ENCODE results near the gene OR10Z1. TPM values are rescaled to one million over a fixed set of nuclear protein-coding genes. Genes with fewer than 3 reads are reported as not detected.

OR10Z1 gene
- total RNA-seq, 1 experiment from 2014 or later, result not detected

- Mint-ChIP-seq H3K36me3 (ENCODE audit: insufficient read depth, unreplicated experiment) (no peaks in the 10 kb centered on the region), H3K27ac (ENCODE audit: unreplicated experiment) (no peak overlapping the region), H3K27me3 (ENCODE audit: insufficient read depth, unreplicated experiment) (peaks cover 10% of the 10 kb centered on the region), H3K4me3 (ENCODE audit: unreplicated experiment) (no peak overlapping the region), H3K4me1 (ENCODE audit: low read depth, unreplicated experiment) (no peaks in the 10 kb centered on the region), H3K9me3 (ENCODE audit: unreplicated experiment) (no peaks in the 10 kb centered on the region)
- Histone ChIP-seq H3K27me3 (replicated peaks; ENCODE audit: control insufficient read depth, insufficient read depth, low read length) (no peaks in the 10 kb centered on the region), H3K4me1 (no peaks in the 10 kb centered on the region), H3K9me3 (no peaks in the 10 kb centered on the region), H3K4me3 (ENCODE audit: low read depth, low read length) (no peak overlapping the region), H3K36me3 (ENCODE audit: control insufficient read depth, insufficient read depth, low read length) (no peaks in the 10 kb centered on the region)
- no peak for DNase-seq
- POLR2A ChIA-PET, result no interaction called here
- intact Hi-C loops (cut with micrococcal nuclease; ENCODE audit: unreplicated experiment), result no loop called here
- no peak for TF ChIP-seq CTCF (IDR thresholded peaks at IDR 0.05; ENCODE audit: insufficient read depth in 1 of 2, low read depth in 1 of 2, low read length in 1 of 2, severe bottlenecking in 1 of 2, unreplicated experiment in 1 of 2)
- CTCF ChIA-PET, result no interaction called here
- BruUV-seq (replicated peaks), result no TSS peak
Observed at GRCh38 chr1:158611916-158612315, 6.8 kb downstream of the OR10Z1 start.

DNA sequence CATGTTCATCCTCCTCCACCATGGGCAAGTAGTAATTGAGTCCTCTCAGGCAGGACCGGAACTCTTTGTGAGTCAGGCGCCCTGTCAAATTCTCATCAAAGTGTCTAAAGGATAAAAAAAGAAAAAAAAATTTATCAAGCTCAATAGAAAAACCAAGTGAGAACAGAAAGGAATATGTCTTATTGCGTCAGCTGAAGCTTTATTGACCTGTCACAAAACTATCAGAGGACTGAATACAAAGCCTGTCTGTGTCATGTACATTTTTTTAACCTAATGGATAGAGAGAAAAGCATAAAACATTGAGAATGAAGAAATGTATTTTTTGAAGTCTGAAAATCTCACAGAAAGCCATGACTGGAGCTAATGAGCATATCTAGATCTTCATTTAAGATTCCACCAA, 8.7 kb downstream of the OR10Z1 start:
- no peak for DNase-seq
- no peaks in the 10 kb centered on the region for H3K36me3 Mint-ChIP-seq (ENCODE audit: insufficient read depth, unreplicated experiment)
- no peak overlapping the region for H3K4me3 Mint-ChIP-seq (ENCODE audit: unreplicated experiment)
- peaks cover 6% of the 10 kb centered on the region for H3K27me3 Mint-ChIP-seq (ENCODE audit: insufficient read depth, unreplicated experiment)
- Histone ChIP-seq H3K36me3 (ENCODE audit: control insufficient read depth, insufficient read depth, low read length) (no peaks in the 10 kb centered on the region), H3K4me3 (ENCODE audit: low read depth, low read length) (no peak overlapping the region), H3K9me3 (no peaks in the 10 kb centered on the region), H3K27me3 (replicated peaks; ENCODE audit: control insufficient read depth, insufficient read depth, low read length) (no peaks in the 10 kb centered on the region), H3K4me1 (no peaks in the 10 kb centered on the region)
- no peaks in the 10 kb centered on the region for H3K9me3 Mint-ChIP-seq (ENCODE audit: unreplicated experiment)
- no peak for TF ChIP-seq CTCF (IDR thresholded peaks at IDR 0.05; ENCODE audit: insufficient read depth in 1 of 2, low read depth in 1 of 2, low read length in 1 of 2, severe bottlenecking in 1 of 2, unreplicated experiment in 1 of 2)
- ChIA-PET POLR2A (no interaction called here), CTCF (no interaction called here)
- no peaks in the 10 kb centered on the region for H3K4me1 Mint-ChIP-seq (ENCODE audit: low read depth, unreplicated experiment)
- BruUV-seq (replicated peaks), result no TSS peak
- H3K27ac Mint-ChIP-seq (ENCODE audit: unreplicated experiment), result no peak overlapping the region
- intact Hi-C loops (cut with micrococcal nuclease; ENCODE audit: unreplicated experiment), result no loop called here

DNA sequence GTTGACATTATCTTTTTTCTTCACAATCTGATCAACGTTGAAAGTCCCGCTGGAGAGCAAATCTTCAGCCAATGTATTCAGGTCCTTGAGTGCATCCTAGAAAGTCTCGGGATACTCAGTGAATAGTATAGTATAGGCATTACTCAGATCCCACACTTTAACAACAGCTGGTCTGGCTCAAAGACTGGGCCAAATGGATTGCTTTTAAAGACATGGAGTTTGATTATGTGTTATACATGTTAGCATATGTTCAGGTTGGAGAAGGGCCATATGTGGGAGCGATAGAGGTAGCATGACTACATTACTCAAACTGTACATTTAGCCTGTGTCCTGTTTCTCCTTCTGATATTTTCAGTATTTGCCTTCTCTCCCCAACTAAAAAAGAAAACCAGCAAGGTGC, 33.1 kb downstream of the OR10Z1 start:
- BruUV-seq (replicated peaks), result no TSS peak
- no peaks in the 10 kb centered on the region for H3K9me3 Mint-ChIP-seq (ENCODE audit: unreplicated experiment)
- Histone ChIP-seq H3K27me3 (replicated peaks; ENCODE audit: control insufficient read depth, insufficient read depth, low read length) (no peaks in the 10 kb centered on the region), H3K4me1 (no peaks in the 10 kb centered on the region), H3K36me3 (ENCODE audit: control insufficient read depth, insufficient read depth, low read length) (no peaks in the 10 kb centered on the region), H3K4me3 (ENCODE audit: low read depth, low read length) (no peak overlapping the region), H3K9me3 (no peaks in the 10 kb centered on the region)
- peaks cover 3% of the 10 kb centered on the region for H3K27me3 Mint-ChIP-seq (ENCODE audit: insufficient read depth, unreplicated experiment)
- DNase-seq, result no peak
- POLR2A ChIA-PET, result no interaction called here
- no peak overlapping the region for H3K4me3 Mint-ChIP-seq (ENCODE audit: unreplicated experiment)
- intact Hi-C loops (cut with micrococcal nuclease; ENCODE audit: unreplicated experiment), result no loop called here
- TF ChIP-seq CTCF (IDR thresholded peaks at IDR 0.05; ENCODE audit: insufficient read depth in 1 of 2, low read depth in 1 of 2, low read length in 1 of 2, severe bottlenecking in 1 of 2, unreplicated experiment in 1 of 2), result no peak
- H3K4me1 Mint-ChIP-seq (ENCODE audit: low read depth, unreplicated experiment), result no peaks in the 10 kb centered on the region
- no peak overlapping the region for H3K27ac Mint-ChIP-seq (ENCODE audit: unreplicated experiment)
- CTCF ChIA-PET, result no interaction called here
- no peaks in the 10 kb centered on the region for H3K36me3 Mint-ChIP-seq (ENCODE audit: insufficient read depth, unreplicated experiment)

Data from Caco-2 (cell line).